ENCODE data around the gene C11orf54.
"Not testable (repeated sequence)": the region's sequence is repeated elsewhere in the genome, so short reads cannot be mapped to it uniquely, and the experiment has no call there.

The C11orf54 gene

DNA sequence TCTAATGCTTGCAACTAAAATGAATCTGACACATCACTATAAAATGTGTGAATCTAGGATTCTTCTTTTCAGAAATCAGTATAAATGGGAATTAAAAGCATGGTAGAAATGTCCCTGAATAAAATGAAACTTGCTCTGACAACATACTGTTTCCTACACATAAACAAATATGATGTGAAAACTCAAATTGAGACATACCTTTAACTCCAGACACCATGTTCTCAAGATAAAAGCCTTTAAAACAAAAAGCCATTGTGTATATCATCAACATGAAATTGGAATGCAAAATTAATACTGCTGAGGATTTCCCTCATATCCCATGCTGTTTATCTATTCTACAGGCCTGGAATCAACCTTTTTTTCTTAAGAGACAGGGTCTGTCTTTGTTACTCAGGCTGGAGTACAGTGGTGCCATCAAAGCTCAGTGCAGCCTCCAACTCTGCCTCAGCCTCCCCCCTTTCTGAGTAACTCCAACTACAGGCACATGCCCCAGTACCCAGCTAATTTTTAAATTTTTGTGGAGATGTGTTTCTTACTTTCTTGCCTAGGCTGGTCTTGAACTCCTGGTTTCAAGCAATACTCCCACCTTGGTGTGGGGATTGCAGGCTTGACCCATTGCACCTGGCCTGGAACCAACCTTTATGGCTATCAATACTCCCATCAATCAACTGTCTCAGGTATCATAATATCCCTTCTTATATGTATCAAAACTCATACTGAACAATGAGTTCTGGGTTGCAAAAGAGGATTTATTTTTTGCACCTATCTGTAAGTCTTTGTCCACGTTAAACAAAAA is 6.8 kb upstream of the C11orf54 start:
- DNase-seq (ENCODE audit: low read depth) = no peak

GRCh38 chr11:93735627-93736026 is 5.8 kb upstream of the C11orf54 start:
- no peak for DNase-seq (ENCODE audit: low read depth)

DNA sequence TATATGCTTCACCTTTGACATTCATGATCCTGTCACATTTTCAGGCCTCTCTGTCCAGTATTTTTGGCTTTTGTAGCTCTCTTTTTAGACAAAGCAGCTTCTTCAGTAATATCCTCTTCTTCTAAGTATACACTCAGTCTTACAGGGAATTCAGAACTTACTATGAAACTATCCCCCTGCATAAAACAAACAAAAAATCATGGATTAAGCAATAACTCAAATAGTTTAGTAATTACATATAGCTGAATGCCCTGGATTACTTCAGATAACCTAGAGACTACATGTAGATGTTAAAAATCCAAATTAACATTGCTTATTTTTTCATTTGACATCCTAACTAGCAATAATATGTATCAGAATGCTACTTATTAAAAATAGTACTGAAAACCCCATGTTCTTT is 5.3 kb upstream of the C11orf54 start:
- no peak for DNase-seq (ENCODE audit: low read depth)

DNA sequence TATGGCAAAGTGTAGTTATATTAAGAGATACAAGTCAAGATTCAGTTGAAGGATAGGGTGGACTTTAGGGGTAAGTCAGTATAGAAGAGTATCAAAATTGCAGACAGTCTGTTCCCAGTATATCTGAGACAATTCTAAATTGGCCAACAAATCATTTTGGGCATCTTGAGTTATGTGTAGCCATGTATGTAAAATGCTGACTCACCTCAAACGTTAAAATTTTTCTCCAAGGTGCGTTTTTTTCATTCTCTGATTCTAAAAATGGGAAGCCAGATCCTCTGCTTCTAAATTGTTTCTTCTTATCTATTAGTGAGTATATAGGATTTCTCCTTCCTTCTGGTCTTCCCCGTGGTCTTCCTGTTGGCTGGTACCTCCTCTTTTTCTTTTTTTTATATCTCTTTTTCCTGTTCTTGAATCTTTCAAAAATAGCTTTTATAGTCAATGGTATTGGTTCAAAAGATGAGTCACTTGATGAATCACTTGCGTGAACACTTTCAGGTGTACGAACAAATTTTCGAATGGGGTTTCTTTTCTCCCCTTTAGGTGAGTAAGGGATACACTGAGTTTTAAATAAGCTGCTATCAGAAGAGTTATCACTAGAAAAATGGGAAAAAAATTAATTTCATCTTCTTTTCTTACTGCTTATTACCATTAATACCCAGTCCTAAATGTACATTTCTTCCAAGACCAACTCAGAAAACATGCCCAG is 3.4 kb upstream of the C11orf54 start:
- DNase-seq (ENCODE audit: low read depth) = peak; percentile 73

DNA sequence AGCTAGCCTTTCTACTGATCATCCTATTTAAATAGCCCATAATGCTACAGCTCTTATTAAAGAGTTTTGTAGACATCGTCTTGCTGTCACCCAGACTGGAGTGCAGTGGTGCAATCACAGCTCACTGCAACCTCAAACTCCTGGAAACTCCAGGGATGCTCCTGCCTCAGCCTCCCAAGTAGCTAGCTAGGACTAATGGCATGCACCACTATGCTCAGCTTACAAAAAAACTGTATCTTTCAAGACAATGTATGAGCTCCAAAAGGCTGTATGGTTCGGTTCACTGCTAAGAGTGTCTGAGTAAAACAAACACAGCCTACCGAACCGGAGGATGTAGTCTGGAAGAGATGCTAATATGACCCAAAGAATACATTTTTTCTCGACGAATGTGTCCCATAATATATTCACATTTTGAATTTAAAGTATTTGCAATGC is 2.8 kb upstream of the C11orf54 start:
- peak; percentile 42 for DNase-seq (ENCODE audit: low read depth)

DNA sequence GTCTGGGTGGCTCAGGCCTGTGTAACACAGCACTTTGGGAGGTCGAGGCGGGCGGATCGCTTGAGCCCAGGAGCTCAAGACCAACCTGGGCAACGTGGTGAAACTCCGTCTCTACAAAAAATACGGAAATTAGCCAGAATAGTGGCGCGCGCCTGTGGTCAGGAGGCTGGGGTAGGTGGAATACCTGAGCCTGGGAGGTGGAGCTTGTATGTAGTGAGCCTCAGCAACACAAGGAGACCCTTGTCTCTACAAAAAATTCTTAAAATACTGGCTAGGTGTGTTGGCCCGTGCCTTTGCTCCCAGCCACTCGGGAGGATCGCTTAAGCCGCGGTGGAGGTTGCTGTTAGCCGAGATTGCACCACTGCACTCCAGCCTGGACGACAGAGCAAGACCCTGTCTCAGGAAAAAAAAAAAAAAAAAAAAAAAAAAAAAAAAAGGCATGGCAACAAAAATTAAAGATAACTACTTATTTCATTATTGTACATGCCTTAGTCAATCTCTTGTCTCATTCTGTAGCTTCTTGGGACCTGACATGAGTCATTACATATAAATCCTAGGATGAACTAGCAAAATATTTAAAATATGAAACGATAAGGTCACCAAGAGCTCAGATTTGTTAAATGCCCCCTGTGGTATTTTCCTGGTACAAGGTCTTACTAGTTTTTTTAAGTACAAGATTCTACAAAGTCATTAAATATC is 1.3 kb upstream of the C11orf54 start:
- peak; percentile 63 for DNase-seq (ENCODE audit: low read depth)

GRCh38 chr11:93740730-93741093 is 760 bp upstream of the C11orf54 start:
- DNase-seq (ENCODE audit: low read depth) = peak; percentile 75

DNA sequence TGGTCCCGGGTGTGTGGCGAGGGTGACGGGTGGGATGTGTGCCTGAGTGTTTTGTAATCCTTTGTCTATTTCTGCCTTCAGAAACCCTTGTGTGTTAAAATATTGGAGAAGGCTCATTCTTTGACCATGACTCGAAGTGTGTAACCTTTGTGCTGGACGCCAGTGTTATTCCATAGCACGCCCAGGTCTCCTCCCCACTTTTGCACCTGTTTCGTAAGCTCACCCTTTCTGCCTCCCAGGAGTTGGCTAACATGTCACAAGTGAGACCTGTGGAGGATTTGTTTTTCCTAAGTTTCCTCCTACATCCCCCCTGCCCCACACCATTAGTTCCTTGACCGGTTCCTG is 382 bp downstream of the C11orf54 start:
- peak; percentile 70 for DNase-seq (ENCODE audit: low read depth)

DNA sequence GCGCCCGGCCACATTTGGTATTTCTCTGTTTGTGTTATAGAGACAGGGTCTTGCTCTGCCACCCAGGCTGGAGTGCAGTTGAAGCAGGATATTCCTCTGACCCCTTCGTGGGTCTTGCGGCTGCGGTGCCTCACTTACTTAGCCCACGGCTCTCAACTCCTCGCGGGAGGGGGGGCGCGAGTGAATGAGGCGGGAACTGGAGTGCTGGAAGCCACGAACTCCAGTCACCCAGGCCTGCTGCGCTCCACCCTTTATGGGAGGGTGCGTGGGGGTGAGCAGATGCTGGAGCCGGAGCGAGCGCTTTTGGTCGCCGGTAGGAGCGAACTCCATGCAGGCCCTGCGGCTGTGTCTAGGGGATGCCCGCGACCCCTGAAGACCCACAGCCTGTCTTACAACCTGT is 1.8 kb downstream of the C11orf54 start:
- no peak for DNase-seq (ENCODE audit: low read depth)

DNA sequence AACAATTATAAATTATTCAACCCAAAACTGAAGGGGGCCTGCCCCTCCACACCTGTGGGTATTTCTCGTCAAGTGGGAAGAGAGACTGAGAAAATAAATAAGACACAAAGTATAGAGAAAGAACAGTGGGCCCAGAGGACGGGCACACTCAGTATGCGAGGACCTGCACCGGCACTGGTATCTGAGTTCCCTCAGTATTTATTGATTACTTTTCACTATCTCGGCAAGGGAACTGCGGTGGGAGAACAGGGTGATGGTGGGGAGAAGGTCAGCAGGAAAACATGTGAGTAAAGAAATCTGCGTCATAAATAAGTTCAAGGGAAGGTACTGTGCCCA is 3.2 kb downstream of the C11orf54 start:
- no peak for DNase-seq (ENCODE audit: low read depth)

DNA sequence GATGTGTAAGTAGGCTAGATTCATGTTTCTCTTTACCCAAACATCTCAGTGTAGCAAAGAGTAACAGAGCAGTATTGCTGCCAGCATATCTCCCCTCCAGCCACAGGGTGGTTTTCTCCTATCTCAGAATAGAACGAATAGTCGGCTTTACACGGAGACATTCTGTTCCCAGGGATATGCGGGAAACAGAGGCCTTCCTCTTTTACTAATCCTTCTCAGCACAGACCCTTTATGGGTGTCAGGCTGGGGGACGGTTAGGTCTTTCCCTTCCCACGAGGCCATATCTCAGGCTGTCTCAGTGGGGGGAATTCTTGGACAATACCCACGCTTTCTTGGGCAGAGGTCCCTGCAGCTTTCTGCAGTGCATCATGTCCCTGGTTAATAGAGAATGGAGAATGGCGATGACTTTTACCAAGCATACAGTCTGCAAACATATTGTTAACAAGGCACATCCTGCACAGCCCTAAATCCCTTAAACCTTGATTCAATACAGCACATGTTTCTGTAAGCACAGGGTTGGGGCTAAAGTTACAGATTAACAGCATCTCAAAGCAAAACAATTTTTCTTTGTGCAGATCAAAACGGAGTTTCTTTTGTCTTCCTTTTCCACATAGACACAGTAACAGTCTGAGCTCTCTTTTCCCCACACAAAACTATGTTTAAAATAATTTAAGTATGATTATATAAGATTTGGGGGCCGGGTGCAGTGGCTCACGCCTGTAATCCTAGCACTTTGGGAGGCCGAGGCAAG is 3.7 kb downstream of the C11orf54 start:
- not testable (repeated sequence) for DNase-seq (ENCODE audit: low read depth)

DNA sequence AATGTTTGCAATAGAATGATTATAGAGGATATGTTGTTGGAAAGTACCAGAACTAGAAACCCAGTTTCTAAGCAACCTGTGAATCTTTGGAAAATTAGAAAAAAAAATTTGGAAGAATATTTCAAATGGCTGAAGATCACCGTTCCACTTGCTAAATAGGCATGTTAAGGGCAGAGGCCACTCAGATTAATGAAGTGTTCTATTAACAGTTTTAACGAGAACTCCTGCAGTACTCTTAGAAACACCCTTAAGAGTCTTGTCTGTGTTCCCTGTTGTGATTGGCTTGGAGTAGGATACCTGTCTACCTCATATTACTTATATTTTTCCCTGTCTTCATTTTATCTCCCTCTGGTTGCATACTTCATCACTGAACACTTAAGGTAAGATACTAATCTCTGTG is 4.6 kb downstream of the C11orf54 start:
- no peak for DNase-seq (ENCODE audit: low read depth)

GRCh38 chr11:93747122-93747521 is 5.7 kb downstream of the C11orf54 start:
- DNase-seq (ENCODE audit: low read depth) = no peak

DNA sequence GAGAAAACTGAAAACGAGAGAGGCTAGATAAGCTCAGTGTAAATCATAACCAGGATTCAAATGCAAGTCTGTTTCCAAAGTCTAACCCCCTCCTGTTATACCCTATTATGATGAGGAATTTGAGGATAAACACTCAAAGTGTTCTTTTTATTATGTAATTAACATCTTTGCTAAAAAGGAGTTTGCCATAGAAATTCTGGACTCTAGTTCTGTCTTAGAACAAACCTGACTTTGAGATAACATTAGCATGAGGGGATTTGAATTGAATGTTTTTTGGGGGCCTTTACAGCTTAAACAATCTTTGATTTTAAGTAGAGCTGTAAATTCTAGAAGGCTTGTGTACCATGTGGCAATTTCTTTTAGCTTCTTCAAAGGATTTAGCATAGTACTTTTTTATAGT is 9.5 kb downstream of the C11orf54 start:
- DNase-seq (ENCODE audit: low read depth) = no peak

DNA sequence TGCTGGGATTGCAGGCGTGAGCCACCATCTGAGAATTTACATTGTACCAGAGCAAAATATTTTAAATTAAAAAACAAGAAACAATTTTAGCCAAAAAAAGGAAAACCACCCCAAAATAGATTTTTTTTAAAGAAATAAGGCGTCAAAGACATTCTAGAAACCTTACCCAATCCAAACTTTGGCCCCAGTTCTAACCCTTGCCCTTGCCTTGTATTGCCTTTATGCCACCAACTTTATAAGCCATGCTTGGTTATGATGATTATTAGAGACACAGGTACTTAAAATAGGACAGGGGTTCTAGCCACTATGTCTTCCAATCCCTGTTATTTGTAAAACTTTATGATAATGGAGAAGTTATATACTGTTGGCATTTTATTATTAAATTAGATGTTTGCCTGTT is 11.8 kb downstream of the C11orf54 start:
- DNase-seq (ENCODE audit: low read depth) = no peak

- no peak for DNase-seq (ENCODE audit: low read depth)
Observed at GRCh38 chr11:93756748-93757147, 15.3 kb downstream of the C11orf54 start.

DNA sequence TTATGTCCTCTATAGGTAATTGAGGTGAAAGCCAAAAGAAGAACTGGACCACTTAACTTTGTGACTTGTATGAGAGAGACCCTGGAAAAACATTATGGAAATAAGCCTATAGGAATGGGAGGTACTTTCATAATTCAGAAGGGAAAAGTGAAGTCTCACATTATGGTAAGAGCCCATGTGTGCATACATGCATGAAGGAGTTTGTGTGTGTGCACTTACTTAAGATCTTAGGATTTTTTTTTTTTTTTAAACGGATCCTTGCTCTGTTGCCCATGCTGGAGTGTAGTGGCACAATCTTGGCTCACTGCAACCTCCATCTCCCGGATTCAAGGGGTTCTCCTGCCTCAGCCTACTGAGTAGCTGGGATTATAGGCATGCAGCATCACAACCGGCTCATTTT is 15.8 kb downstream of the C11orf54 start:
- no peak for DNase-seq (ENCODE audit: low read depth)

DNA sequence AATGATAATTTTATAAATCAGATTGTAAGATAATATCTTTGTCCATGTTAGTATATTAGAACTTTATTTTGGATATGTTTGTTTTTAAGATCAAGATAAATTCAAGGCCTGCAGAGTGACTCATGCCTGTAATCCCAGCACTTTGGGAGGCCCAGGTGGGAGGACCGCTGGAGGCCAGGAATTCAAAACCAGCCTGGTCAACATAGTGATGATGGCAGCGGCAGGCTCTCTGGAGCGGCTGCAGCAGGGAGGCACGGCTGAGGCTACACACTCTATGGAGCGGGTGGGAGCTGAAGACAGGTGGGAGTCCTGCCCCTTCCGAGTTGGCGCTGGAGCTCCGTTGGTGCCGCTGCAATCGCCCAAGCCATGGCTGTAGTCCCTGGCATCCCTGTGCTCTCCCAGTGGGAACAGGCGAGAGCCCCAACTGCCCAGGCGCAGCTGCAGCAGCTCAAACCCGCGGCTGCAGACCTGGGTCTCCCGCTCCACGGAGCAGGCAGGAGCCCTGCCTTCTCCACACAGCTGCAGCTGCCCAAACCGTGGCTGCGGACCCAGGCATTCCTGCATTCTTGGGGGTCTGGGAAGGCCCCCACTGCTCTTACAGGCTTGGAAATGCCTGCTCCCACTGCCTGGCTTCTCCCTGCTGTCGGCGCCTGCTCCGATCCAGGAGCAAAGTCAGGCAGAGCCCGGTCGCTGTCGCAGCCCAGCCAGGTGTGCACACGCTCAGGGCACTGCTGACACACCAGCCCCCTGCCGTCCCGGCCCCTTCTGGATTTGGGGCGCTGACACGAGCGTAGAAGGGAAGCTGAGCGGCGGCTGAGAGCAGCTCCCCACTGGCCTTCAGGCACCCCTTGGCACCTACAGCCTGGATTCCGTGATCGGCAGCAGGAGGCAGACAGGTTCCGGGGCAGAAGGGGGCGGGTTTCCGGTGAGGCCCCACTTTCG is 16.7 kb downstream of the C11orf54 start:
- no peak for DNase-seq (ENCODE audit: low read depth)

- DNase-seq (ENCODE audit: low read depth) = not testable (repeated sequence)
Observed at GRCh38 chr11:93759123-93759522, 17.7 kb downstream of the C11orf54 start.

DNA sequence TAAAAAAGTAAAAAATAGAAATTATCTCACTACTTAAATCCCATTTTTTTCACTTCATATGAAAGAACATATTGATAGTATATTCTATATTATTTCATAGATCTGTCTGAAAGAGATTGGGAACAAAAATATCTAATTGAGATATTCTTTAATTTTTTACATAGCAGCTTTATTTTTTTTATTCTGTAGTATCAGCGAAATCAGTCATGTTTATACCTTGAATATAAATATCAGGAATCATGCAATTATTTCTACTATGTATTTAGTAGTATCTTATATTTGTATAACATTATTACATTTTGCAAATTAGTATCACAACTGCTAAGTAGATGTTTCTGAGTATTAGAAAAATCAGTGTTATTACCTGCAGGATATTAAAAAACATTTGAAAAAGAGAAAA is 20.4 kb downstream of the C11orf54 start:
- no peak for DNase-seq (ENCODE audit: low read depth)

DNA sequence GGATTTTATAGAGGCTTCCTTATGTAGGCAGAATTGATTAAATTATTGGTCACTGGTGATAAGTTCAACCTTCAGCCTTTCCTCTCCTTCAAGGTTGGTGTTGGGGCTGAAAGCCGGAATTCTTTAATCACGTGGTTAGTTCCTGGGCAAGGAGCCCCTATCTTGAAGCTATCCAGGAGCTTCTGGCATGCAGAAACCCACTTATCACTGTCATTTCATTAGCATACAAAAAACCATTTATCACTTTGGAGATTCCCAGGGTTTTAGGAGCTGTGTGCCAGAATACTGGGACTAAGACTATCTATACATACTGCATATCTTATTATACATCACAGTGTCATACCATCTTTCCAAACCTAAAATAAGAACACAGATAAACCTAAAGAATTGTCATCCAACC is 24.1 kb downstream of the C11orf54 start:
- DNase-seq (ENCODE audit: low read depth) = no peak
